GM21576 (cell line): ENCODE data around the gene RRP15.

Experiments
- ATAC-seq: cut with Tn5 transposase; IDR thresholded peaks from one replicate; pipeline ENCODE4 v1.9.1; 2021; ENCODE audit warnings: mild to moderate bottlenecking, moderate library complexity; ENCODE audit not compliant: unreplicated experiment

RRP15 gene

GRCh38 chr1:218361298-218362065 is 76.4 kb downstream of the RRP15 start:
- no peak for ATAC-seq

GRCh38 chr1:218362418-218363076 is 77.5 kb downstream of the RRP15 start:
- ATAC-seq, result no peak

- no peak for ATAC-seq
These were observed 78.0 kb downstream of the RRP15 start for GRCh38 chr1:218363141-218363540.

- ATAC-seq, result no peak
These were observed 79.1 kb downstream of the RRP15 start for GRCh38 chr1:218364028-218364710.

- ATAC-seq, result no peak
These were observed 80.3 kb downstream of the RRP15 start for GRCh38 chr1:218365226-218365999.

GRCh38 chr1:218366322-218367052 is 81.4 kb downstream of the RRP15 start:
- no peak for ATAC-seq

- ATAC-seq, result no peak
These were observed 82.0 kb downstream of the RRP15 start for GRCh38 chr1:218367118-218367517.

GRCh38 chr1:218368686-218369085 is 83.6 kb downstream of the RRP15 start:
- ATAC-seq, result no peak

GRCh38 chr1:218369688-218370511 is 84.8 kb downstream of the RRP15 start:
- no peak for ATAC-seq

GRCh38 chr1:218371927-218372672 is 87.0 kb downstream of the RRP15 start:
- ATAC-seq, result no peak

GRCh38 chr1:218374401-218375353 is 89.6 kb downstream of the RRP15 start:
- no peak for ATAC-seq

- ATAC-seq, result peak; percentile 6
These were observed 91.6 kb downstream of the RRP15 start for GRCh38 chr1:218376722-218377121.

GRCh38 chr1:218377143-218377660 is 92.1 kb downstream of the RRP15 start:
- ATAC-seq, result peak; percentile 78

GRCh38 chr1:218380125-218380977 is 95.3 kb downstream of the RRP15 start:
- ATAC-seq, result no peak

- no peak for ATAC-seq
These were observed 97.2 kb downstream of the RRP15 start for GRCh38 chr1:218382261-218382660.

- no peak for ATAC-seq
These were observed 98.0 kb downstream of the RRP15 start for GRCh38 chr1:218383051-218383450.

- no peak for ATAC-seq
These were observed 98.6 kb downstream of the RRP15 start for GRCh38 chr1:218383681-218384080.
